Aorta (tissue), 5 donors: ENCODE data around the gene GPX4. TPM values are rescaled to one million over a fixed set of nuclear protein-coding genes. Genes with fewer than 3 reads are reported as not detected.

Experiments used
- ATAC-seq: fragments of 200-7000 bp; cut with Tn5 transposase; one replicate; pipeline ENCODE4 v1.9.1; 2022; ENCODE audit warnings: moderate library complexity; ENCODE audit not compliant: low FRiP score
- DNase-seq, 2 donors: peaks; one replicate each; pipeline ENCODE4 v3.0.0-alpha.2; 2020
- H3K27ac ChIP-seq, 2 donors: one replicate each; pipeline ENCODE4 v1.5.1; 2013; ENCODE audit warnings: low read length in 2 of 2, mild to moderate bottlenecking in 2 of 2, moderate library complexity in 2 of 2, control low read depth in 1 of 2, inconsistent platforms in 1 of 2, low read depth in 1 of 2
- H3K27me3 ChIP-seq, 2 donors: one replicate each; pipeline ENCODE4 v1.6.1; 2013; ENCODE audit warnings: control low read depth in 1 of 2, low read length in 1 of 2, mild to moderate bottlenecking in 1 of 2, moderate library complexity in 1 of 2; ENCODE audit not compliant: insufficient read depth in 2 of 2, control insufficient read depth in 1 of 2
- H3K36me3 ChIP-seq, 2 donors: one replicate each; pipeline ENCODE4 v1.6.1; 2013; ENCODE audit warnings: control low read depth in 1 of 2, low read length in 1 of 2, mild to moderate bottlenecking in 1 of 2; ENCODE audit not compliant: insufficient read depth in 2 of 2, control insufficient read depth in 1 of 2
- H3K4me1 ChIP-seq, 2 donors: one replicate each; pipeline ENCODE4 v1.6.1; 2013; ENCODE audit warnings: low read length in 2 of 2, control low read depth in 1 of 2, mild to moderate bottlenecking in 1 of 2, moderate library complexity in 1 of 2; ENCODE audit not compliant: insufficient read depth in 2 of 2, control insufficient read depth in 1 of 2
- H3K4me3 ChIP-seq, 2 donors: one replicate each; pipeline ENCODE4 v1.5.1; 2013; ENCODE audit warnings: low read length in 2 of 2, control low read depth in 1 of 2, mild to moderate bottlenecking in 1 of 2
- H3K9me3 ChIP-seq: one replicate; pipeline ENCODE4 v1.6.1; 2013; ENCODE audit warnings: mild to moderate bottlenecking, low read length; ENCODE audit not compliant: control insufficient read depth
- WGBS, 2 donors: extraction: QIAGEN DNeasy Blood & Tissue Kit; methylation state at CpG; one replicate each; pipeline ENCODE4 v1.1.7; 2013; 5-methylcytosine and 5-hydroxymethylcytosine counted together
- intact Hi-C, 2 donors: fragments of 100-400 bp; cut with DNase I; formaldehyde crosslinking; loops; one replicate each; pipeline versions ENCODE4 v1.14.2 to v1.15.0; 2022
- polyA plus RNA-seq, 2 donors: library from polyadenylated mRNA; stranded (reverse); fragments of 200-250 nt; gene quantifications; one replicate each; pipeline ENCODE4 v1.2.3, GENCODE V29; 2013
- total RNA-seq, 2 donors: library from RNA; stranded (reverse); fragmentation: NEBNext Ultra II Directional; extraction: Animal tissue kit (Norgen Biotek cat#: 25700); gene quantifications; one replicate each; pipeline ENCODE4 v1.2.1, GENCODE V29; 2021
- donor health status: healthy with polysubstance abuse.
- donor health status: Bipolar disorder and iron deficiency.
- donor health status: DM: no; HTN: no; CAD: no.
- donor health status: DM: no; HTN: no; CAD: no.
- donor health status: DM: yes; HTN: yes; CAD: no.

Gene GPX4
- total and polyA plus RNA-seq, 4 donors = 165 to 786 (median 466) TPM

DNA sequence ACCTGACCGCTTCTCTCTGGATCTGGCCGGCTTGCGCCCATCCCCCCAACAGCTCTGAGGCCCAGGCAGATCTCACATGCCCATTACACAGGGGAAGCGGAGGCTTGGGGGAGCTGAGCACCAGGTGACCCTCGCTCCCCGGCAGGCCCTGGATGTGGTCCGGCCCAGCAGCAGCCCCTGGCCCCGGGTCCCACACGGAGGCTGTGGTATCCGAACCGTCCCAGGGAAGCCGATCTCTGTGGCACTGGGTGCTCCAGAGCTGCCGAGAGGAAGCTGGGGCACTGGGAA lies 42.6 kb downstream of the GPX4 start:
- DNase-seq = no peak
- ATAC-seq = no peak
- Histone ChIP-seq H3K4me1 (no peaks in the 10 kb centered on the region), H3K36me3 (no peaks in the 10 kb centered on the region), H3K4me3 (no peak overlapping the region), H3K27me3 (no peaks in the 10 kb centered on the region), H3K9me3 (no peaks in the 10 kb centered on the region), H3K27ac (no peak overlapping the region)
- intact Hi-C loops = no loop called here
- 86 to 89% methylated on average over 13 of the region's 13 CpGs for WGBS, 2 donors

DNA sequence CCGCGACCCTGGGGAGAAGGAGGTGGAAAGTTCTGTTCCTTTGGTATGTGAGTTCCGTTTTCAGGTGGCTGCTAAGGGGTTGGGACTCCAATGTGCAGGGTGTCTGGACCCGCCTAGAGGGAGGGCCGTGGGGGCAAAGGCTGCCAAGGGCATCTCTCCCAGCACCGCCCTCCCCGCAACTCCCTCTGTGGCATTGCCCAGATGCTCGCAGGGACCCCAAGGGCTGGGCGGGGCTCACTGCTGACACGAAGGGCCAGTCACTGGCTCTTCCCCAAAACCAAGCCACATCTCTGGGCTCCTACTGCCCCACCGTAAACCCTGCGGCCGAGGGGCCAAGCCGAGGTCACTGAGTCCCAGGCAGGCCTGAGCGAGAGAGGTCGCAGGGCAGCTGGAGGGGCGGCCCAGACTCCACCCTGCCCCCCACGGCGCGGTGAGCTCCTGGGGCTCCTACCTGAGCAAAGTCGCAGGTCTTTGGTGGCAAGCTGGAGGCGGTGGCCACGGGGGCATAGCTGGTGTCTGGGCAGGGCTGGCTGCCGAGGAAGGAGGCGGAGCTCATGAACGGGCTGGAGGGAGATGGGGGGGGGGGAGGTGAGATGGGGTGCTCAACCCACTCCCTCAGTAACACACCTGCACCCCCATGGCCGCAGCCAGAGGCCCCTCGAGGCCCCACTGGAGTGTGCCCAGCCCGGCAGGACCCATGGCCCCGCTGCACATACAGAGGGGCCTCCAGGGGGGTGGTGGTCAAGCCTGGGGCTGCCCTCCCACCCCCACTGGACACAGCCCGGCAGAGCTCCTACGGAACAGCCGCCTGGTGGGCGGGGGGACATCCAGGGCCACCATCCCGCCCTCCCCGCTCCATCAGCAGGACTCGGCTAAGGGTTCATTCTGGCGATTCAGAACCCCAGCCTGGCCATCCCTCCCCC lies 43.3 kb downstream of the GPX4 start:
- ATAC-seq (no peak), DNase-seq (no peak)
- H3K36me3 ChIP-seq = no peaks in the 10 kb centered on the region
- H3K4me3 ChIP-seq = no peak overlapping the region
- no peak overlapping the region for H3K27ac ChIP-seq
- no peaks in the 10 kb centered on the region for H3K9me3 ChIP-seq
- H3K4me1 ChIP-seq = no peaks in the 10 kb centered on the region
- intact Hi-C loops = no loop called here
- WGBS, 2 donors = 78 to 83% methylated on average over 33 to 38 of the region's 38 CpGs
- no peaks in the 10 kb centered on the region for H3K27me3 ChIP-seq

DNA sequence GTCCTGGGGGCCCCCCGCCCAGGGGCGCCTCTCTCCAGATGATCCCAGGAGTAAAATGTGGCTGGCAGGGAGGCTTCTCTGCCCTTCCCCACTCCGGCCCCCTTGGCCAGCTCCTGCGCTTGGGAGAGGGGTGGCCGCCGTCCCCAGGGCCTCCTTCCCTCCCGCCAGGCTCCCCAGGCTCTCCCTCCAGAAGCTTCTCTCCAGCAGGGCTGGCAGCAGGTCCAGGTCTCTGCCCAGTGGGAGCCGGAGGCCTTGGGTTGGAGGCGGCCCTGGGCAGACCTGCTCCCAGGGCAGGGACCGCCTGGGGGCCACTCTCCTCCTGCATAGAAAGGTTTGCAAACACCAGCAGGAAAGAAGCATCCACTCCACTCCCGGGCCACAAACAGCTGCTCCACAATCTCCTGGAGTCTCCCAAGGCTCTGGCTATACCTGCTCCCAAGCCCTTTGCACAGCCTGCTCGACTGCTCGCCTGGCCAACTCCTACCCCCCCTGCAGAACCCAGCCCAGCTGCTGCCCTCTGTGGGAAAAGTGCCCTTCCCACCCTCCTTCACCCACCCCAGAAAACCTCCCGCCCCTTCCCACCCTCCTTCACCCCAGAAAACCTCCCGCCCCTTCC lies 44.2 kb downstream of the GPX4 start:
- WGBS, 2 donors = 86 to 88% methylated on average over 13 to 15 of the region's 15 CpGs
- H3K4me3 ChIP-seq = no peak overlapping the region
- intact Hi-C loops = no loop called here
- no peaks in the 10 kb centered on the region for H3K27me3 ChIP-seq
- no peaks in the 10 kb centered on the region for H3K4me1 ChIP-seq
- H3K27ac ChIP-seq = no peak overlapping the region
- no peaks in the 10 kb centered on the region for H3K36me3 ChIP-seq
- H3K9me3 ChIP-seq = no peaks in the 10 kb centered on the region
- no peak for DNase-seq
- no peak for ATAC-seq

DNA sequence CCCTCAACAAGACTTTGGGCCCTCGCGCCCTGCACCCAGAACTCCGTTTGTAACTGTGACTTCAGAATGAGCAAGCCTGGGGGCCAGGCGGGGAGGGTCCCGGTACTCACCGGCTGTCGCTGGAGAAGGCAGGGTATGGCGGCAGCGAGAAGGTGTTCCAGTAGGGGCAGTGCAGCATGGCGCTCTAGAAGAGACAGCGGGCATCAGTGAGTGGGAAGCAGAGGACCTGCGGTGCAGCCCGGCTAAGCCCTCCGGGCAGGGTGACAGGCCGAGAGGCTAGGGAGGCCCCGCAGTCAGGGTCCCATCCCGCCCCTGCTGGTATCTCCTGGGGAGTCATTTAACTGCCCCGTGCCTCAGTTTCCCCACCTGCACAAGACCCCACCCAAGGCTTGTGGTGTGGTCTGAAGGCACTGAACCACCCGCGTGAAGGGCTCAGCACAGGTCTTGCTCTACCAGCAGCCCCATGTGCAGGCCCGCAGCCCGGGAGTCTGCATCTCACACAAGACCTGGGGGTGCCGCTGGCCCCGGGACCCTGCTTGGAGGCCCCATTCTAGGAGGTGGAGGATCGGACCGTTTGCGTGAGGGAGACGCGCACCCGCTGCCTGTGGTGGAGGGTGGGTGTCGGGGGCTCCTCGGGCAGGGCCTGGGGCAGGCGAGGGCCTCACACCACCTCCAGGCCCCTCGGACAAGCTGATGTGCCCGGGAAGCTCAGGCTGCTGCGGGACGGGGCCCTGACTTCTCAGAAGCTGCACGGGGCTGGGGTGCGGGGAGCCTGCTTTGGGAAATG lies 45.7 kb downstream of the GPX4 start:
- no peaks in the 10 kb centered on the region for H3K27me3 ChIP-seq
- no peak overlapping the region for H3K27ac ChIP-seq
- WGBS, 2 donors = 94% methylated on average over 34 to 39 of the region's 39 CpGs
- intact Hi-C loops = no loop called here
- H3K36me3 ChIP-seq = no peaks in the 10 kb centered on the region
- ATAC-seq (no peak), DNase-seq (no peak)
- H3K4me3 ChIP-seq = no peak overlapping the region
- no peaks in the 10 kb centered on the region for H3K9me3 ChIP-seq
- H3K4me1 ChIP-seq = no peaks in the 10 kb centered on the region

DNA sequence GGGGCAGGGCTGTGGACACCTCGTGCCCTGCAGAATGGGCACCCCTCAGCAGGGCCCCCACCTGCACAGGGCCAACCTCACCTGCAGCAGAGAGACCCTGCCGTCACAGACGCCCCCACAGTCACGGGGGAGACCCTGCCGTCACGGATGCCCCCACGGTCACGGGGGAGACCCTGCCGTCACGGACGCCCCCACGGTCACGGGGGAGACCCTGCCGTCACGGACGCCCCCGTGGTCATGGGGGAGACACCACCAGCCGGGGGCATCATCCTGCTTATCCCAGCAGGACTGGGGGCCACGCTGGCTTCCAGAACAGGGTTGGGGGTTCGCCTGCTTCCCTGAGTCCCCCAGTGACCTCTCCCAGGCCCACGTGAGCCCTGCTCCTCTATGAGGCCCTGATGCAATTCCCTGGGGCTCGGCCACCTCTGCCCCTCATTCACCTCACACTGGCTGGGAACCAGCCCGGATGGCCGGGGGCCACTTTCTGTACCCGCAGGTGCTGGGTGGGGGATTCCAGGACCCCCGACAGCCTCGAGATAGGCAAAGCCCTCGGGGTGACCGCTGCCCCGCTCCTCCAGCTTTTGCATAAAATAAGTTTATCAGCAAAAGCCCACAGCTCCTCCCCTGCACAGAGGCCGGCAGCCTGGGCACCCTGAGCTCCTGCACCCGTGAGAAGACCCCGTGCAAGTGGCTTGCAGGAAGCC lies 46.7 kb downstream of the GPX4 start:
- intact Hi-C loops = no loop called here
- Histone ChIP-seq H3K9me3 (no peaks in the 10 kb centered on the region), H3K27ac (no peak overlapping the region), H3K4me1 (no peaks in the 10 kb centered on the region), H3K27me3 (no peaks in the 10 kb centered on the region), H3K4me3 (no peak overlapping the region), H3K36me3 (no peaks in the 10 kb centered on the region)
- ATAC-seq = no peak
- WGBS, 2 donors = 94 to 97% methylated on average over 29 to 33 of the region's 33 CpGs
- DNase-seq = no peak

DNA sequence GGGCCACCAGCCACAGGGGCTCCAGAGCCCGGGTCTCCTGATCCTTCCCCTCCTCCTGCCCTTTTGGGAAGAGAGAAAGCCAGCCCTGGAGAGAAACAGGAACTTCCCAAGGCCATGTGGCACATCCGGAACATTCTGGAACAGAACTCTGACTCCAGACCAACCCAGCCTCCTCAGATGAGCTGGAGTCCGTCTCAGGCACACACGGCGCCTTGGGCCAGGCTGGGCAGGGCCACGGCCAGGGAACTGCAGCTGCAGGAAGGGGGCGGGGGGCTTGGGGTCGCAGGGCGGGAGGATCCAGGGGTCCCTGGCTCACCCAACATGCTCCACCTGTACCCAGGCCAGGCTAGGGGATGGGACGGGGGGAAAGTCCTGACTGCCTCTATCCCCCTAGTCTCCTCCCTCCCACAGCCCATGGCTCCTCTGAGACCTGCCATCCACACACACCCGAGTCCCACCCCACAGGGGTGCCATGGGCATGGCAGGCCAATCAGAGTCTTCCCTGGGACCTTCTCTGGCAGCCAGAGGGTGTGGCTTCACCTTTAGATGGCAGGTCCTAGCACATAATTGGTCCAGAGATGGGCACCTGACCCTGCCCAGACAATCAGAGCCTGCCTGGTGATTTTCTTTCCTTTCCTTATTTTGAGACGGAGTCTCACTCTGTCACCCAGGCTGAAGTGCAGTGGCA lies 47.4 kb downstream of the GPX4 start:
- WGBS, 2 donors = 92 to 96% methylated on average over 12 of the region's 12 CpGs
- Histone ChIP-seq H3K4me3 (no peak overlapping the region), H3K36me3 (no peaks in the 10 kb centered on the region), H3K9me3 (no peaks in the 10 kb centered on the region), H3K27me3 (no peaks in the 10 kb centered on the region), H3K27ac (no peak overlapping the region), H3K4me1 (no peaks in the 10 kb centered on the region)
- ATAC-seq = no peak
- intact Hi-C loops = no loop called here
- no peak for DNase-seq

DNA sequence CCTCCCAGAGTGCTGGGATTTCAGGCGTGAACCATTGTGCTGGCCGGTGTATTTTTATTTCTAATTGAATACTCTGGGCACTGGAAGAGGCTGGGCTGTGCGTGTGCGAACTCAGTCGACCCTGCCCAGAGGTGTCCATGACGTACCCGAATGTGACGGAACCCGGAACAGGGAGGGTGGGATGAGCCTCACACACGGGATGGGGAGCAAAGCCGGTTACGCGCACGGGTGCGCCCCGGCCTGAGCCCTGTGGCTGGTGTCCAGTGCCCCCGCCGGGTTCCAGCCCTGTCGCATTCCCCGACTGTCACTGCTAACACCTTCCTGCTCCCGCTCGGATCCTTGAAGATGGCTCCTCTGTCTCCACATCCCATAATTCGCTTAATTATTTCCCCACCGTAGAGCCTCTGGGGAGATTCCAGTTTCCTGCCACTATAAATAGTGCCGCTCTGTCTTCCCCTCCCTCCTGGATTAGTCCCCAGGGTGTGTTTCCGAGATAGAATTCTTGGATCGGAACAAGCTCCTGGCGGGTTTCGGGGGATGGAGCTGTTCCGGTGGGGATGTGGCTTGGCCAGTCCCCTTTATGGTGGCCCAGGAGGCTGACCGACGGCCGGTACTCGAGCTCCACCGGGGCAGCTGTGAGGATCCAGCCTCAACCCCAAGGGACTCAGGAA lies 48.3 kb downstream of the GPX4 start:
- ATAC-seq (no peak), DNase-seq (peak in 1 of 2 donors; percentile 76)
- H3K4me1 ChIP-seq = no peaks in the 10 kb centered on the region

More for the DNA sequence above, 48.3 kb downstream of the GPX4 start:
- 40 to 47% methylated on average over 34 to 35 of the region's 35 CpGs for WGBS, 2 donors
- Histone ChIP-seq H3K36me3 (no peaks in the 10 kb centered on the region), H3K9me3 (no peaks in the 10 kb centered on the region), H3K27ac (no peak overlapping the region), H3K4me3 (no peak overlapping the region), H3K27me3 (no peaks in the 10 kb centered on the region)
- intact Hi-C loops = loop anchor here in 1 of 2 donors (2.0 kb wide), 1 partner anchor 19 kb away; no protein-coding TSS in a partner anchor
